ENCODE measurements around the gene RAB12.
A peak's percentile ranks its signal among the peaks of the same experiment; 100 is the strongest.

Gene RAB12

GRCh38 chr18:8603663-8604520, 5.3 kb upstream of the RAB12 start:
- TF ChIP-seq CTCF (conservative IDR thresholded peaks at IDR 0.05; ENCODE audit: low read length), result no peak
- DNase-seq (ENCODE audit: low read depth), result no peak
- H3K4me3 ChIP-seq (ENCODE audit: low read length), result peak overlapping the region; percentile 18

- H3K4me3 ChIP-seq (ENCODE audit: low read length), result no peak overlapping the region
- TF ChIP-seq CTCF (conservative IDR thresholded peaks at IDR 0.05; ENCODE audit: low read length), result no peak
- DNase-seq (ENCODE audit: low read depth), result no peak
Observed at GRCh38 chr18:8605974-8606373, 3.3 kb upstream of the RAB12 start.

- TF ChIP-seq CTCF (conservative IDR thresholded peaks at IDR 0.05; ENCODE audit: low read length), result no peak
- peak overlapping the region; percentile 56 for H3K4me3 ChIP-seq (ENCODE audit: low read length)
- DNase-seq (ENCODE audit: low read depth), result peak; percentile 33
Observed at GRCh38 chr18:8607776-8608742, 1.2 kb upstream of the RAB12 start.

GRCh38 chr18:8609659-8610458, 622 bp downstream of the RAB12 start:
- peak overlapping the region; percentile 78 for H3K4me3 ChIP-seq (ENCODE audit: low read length)
- no peak for TF ChIP-seq CTCF (conservative IDR thresholded peaks at IDR 0.05; ENCODE audit: low read length)
- DNase-seq (ENCODE audit: low read depth), result peak; percentile 6

GRCh38 chr18:8610459-8610851, 1.2 kb downstream of the RAB12 start:
- no peak for TF ChIP-seq CTCF (conservative IDR thresholded peaks at IDR 0.05; ENCODE audit: low read length)
- peak overlapping the region; percentile 78 for H3K4me3 ChIP-seq (ENCODE audit: low read length)
- peak; percentile 11 for DNase-seq (ENCODE audit: low read depth)

- H3K4me3 ChIP-seq (ENCODE audit: low read length), result peak overlapping the region; percentile 78
Observed at GRCh38 chr18:8611916-8612576, 2.8 kb downstream of the RAB12 start.

More at GRCh38 chr18:8611916-8612576, 2.8 kb downstream of the RAB12 start:
- DNase-seq (ENCODE audit: low read depth), result no peak
- TF ChIP-seq CTCF (conservative IDR thresholded peaks at IDR 0.05; ENCODE audit: low read length), result no peak
